Measurements from ENCODE around the gene INIP. TPM values are rescaled to one million over a fixed set of nuclear protein-coding genes. Genes with fewer than 3 reads are reported as not detected.
A peak's percentile ranks its signal among the peaks of the same experiment; 100 is the strongest.

Gene INIP, protein sequence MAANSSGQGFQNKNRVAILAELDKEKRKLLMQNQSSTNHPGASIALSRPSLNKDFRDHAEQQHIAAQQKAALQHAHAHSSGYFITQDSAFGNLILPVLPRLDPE
- total RNA-seq: 10 to 100 TPM in 7 of 9 donors, 1 to 10 TPM in 2; 7.7 to 18.2 (median 12.7) TPM
- 10 to 100 TPM in 1 of 2 donors, 1 to 10 TPM in 1; 4.3 to 17.8 TPM for polyA plus RNA-seq
- long read RNA-seq, donor 1, full-length matches to known transcripts: 10 of 12 reads
- long read RNA-seq, donor 1, partial matches to known transcripts: 0 of 12 reads
- long read RNA-seq, donor 1, other reads (novel, unspliced or antisense): 2 of 12 reads
- long read RNA-seq, donor 2, full-length matches to known transcripts: 17 of 26 reads
- long read RNA-seq, donor 2, partial matches to known transcripts: 0 of 26 reads
- long read RNA-seq, donor 2, other reads (novel, unspliced or antisense): 9 of 26 reads
- long read RNA-seq, donor 3, full-length matches to known transcripts: 11 of 12 reads
- long read RNA-seq, donor 3, partial matches to known transcripts: 1 of 12 reads
- long read RNA-seq, donor 3, other reads (novel, unspliced or antisense): 0 of 12 reads

DNA sequence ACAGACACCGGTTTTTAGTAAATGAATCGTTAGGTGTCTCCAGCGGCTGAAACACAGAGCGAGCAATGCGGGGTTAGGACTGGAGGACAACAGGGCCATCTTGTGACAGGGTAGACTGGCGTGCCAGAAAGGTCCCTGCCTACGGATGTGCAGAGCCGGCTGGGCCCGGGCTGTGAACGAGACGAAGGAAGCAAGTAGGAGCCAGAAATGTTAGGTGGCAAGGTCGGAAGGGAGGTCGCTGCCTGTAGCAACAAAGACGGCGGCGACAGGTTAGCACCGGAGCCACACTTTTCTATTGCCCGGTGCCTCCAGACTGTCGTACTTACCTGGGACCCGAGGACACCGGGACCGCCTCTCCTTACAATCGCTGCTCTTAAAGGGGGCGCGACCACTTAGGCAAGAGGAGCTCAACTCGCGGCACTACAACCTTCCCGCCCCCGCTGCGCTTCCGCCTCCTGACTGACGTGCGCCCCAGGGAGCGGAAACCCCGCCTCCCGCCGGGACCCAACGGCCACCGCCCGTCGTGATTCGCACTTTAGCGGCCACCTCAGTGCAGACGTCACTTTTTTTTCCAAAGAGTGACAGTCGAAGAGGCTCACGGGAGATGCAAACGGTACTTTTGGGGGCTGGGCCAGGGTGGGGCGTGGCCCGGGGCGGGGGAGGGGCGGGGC lies at the start of gene INIP:
Gene INIP, minus strand, starts transcription at position 457 of the 671 bp plus-strand sequence. CDS start 1,632 bp downstream, outside the sequence.
- TF ChIP-seq POLR2A (IDR thresholded peaks at IDR 0.05): peak in 1 of 2 donors; percentile 70
- TF ChIP-seq, protein P1, sequence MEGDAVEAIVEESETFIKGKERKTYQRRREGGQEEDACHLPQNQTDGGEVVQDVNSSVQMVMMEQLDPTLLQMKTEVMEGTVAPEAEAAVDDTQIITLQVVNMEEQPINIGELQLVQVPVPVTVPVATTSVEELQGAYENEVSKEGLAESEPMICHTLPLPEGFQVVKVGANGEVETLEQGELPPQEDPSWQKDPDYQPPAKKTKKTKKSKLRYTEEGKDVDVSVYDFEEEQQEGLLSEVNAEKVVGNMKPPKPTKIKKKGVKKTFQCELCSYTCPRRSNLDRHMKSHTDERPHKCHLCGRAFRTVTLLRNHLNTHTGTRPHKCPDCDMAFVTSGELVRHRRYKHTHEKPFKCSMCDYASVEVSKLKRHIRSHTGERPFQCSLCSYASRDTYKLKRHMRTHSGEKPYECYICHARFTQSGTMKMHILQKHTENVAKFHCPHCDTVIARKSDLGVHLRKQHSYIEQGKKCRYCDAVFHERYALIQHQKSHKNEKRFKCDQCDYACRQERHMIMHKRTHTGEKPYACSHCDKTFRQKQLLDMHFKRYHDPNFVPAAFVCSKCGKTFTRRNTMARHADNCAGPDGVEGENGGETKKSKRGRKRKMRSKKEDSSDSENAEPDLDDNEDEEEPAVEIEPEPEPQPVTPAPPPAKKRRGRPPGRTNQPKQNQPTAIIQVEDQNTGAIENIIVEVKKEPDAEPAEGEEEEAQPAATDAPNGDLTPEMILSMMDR (IDR thresholded peaks at IDR 0.05): peak in 4 of 12 donors; percentile 7 to 32 (median 18)
- 0% methylated on average over 28 to 51 of the region's 51 CpGs for WGBS, 4 donors
- Histone ChIP-seq H3K4me1 (peaks cover 0 to 13% (median 8%) of the 10 kb centered on the region in 12 donors), H3K9me3 (peaks cover 0 to 7% (median 0%) of the 10 kb centered on the region in 12 donors), H3K27ac (peak within 1 kb of the TSS; percentile 13 to 95 (median 90)), H3K27me3 (no peaks in the 10 kb centered on the region), H3K36me3 (peaks cover 0 to 24% (median 0%) of the 10 kb centered on the region in 9 donors), H3K4me3 (peak within 1 kb of the TSS; percentile 71 to 98 (median 90))
- ATAC-seq (peak; percentile 98 to 99 (median 99)), DNase-seq (peak; percentile 95 to 97 (median 97))
- intact Hi-C loops (cut with DNase I): loop anchor here (1.0 to 10.0 kb wide), 11 partner anchors 31 to 623 kb away; partner anchors contain the start of genes SNX30 (in 2 of the 10) and PTBP3 (in 1 of the 10)

DNA sequence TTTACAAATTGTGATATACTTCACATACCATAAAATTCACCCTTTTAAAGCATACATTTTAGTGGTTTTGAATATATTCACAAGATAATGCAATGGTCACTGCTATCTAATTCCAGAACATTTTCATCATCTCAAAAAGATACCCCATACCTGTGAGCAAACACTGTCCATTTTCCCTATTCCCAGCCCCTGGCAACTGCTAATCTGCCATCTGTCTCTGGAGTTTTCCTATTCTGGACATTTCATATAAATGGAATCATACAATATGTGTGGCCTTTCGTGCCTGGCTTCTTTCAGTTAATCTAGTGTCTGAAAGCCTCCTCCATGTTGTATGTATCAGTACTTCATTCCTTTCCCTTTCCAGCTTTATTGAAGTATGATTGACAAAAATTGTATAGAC lies 47.4 kb upstream of the INIP start:
- Histone ChIP-seq H3K36me3 (no peaks in the 10 kb centered on the region), H3K27me3 (no peaks in the 10 kb centered on the region), H3K4me1 (peaks cover 0 to 5% (median 0%) of the 10 kb centered on the region in 12 donors), H3K4me3 (no peak overlapping the region), H3K27ac (no peak overlapping the region), H3K9me3 (peaks cover 0 to 13% (median 4%) of the 10 kb centered on the region in 12 donors)
- ATAC-seq (no peak), DNase-seq (no peak)
- 76 to 90% (median 86%) methylated on average over 1 of the region's 1 CpG for WGBS, 4 donors
- TF ChIP-seq, protein P1 (IDR thresholded peaks at IDR 0.05): no peak
- intact Hi-C loops (cut with DNase I): no loop called here

DNA sequence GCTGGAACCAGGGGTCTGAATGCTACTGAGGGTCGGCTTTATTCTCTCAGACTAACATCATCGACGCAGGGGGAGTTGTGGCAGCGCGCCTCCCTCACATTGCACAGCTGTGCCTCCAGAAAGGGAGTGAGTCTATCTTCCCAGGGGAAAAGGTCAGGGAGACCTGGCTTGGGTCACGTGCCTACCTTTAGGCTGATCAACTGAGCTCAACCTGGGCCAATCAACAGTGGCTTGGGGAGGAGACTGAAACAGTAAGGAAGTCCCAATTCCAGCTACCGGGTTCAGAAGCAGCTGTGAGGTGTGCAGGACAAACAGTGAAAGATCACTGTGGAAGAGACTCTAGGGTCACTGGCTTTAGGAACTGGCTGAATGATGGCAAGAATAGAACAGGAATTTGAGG lies 46.9 kb upstream of the INIP start:
- Histone ChIP-seq H3K4me3 (no peak overlapping the region), H3K4me1 (peaks cover 0 to 5% (median 0%) of the 10 kb centered on the region in 12 donors), H3K9me3 (peaks cover 0 to 13% (median 4%) of the 10 kb centered on the region in 12 donors), H3K27ac (no peak overlapping the region), H3K27me3 (no peaks in the 10 kb centered on the region), H3K36me3 (no peaks in the 10 kb centered on the region)
- WGBS, 4 donors: 58 to 73% (median 71%) methylated on average over 7 of the region's 7 CpGs
- DNase-seq (no peak), ATAC-seq (peak in 1 of 4 donors; percentile 29)
- no peak for TF ChIP-seq POLR2A (IDR thresholded peaks at IDR 0.05)
- TF ChIP-seq, protein P1 (IDR thresholded peaks at IDR 0.05): no peak
- intact Hi-C loops (cut with DNase I): no loop called here

Measured in heart left ventricle (tissue), 16 donors.